Measurements from ENCODE around the gene GFOD1. TPM values are rescaled to one million over a fixed set of nuclear protein-coding genes. Genes with fewer than 3 reads are reported as not detected.

GFOD1 gene
- total and polyA plus RNA-seq, 2 of the 4 experiments (the other 2 are of a cell fraction) = 1.8 to 3.4 TPM

DNA sequence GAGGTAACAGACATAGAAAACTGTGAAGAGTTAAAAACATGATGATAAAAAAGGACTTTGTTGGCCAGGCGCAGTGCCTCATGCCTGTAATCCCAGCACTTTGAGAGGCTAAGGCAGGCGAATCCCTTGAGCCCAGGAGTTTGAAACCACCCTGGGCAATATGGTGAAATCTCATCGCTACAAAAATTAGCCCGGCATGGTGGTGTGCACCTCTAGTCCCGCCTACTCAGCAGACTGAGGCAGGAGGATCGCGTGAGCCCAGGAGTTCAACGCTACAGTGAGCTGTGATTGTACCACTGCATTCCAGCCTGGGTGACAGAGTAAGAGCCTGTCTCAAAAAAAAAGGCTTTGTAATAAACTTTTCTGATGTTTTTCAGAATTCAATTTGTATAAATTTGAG lies 60.1 kb downstream of the GFOD1 start:
- peaks cover 14% of the 10 kb centered on the region for H3K9me1 ChIP-seq (ENCODE audit: insufficient read depth, low read length)
- TF ChIP-seq NFE2L2 (IDR thresholded peaks at IDR 0.05; ENCODE audit: low read depth, low read length) (no peak), SMC3 (IDR thresholded peaks at IDR 0.05; ENCODE audit: low read depth, low read length) (no peak), RCOR1 (IDR thresholded peaks at IDR 0.05; ENCODE audit: insufficient replicate concordance, low read length) (no peak), FOS (IDR thresholded peaks at IDR 0.05; ENCODE audit: low read depth, low read length) (no peak), MAFK (IDR thresholded peaks at IDR 0.05; ENCODE audit: low read depth, low read length) (no peak)
- TF ChIP-seq, protein P1, sequence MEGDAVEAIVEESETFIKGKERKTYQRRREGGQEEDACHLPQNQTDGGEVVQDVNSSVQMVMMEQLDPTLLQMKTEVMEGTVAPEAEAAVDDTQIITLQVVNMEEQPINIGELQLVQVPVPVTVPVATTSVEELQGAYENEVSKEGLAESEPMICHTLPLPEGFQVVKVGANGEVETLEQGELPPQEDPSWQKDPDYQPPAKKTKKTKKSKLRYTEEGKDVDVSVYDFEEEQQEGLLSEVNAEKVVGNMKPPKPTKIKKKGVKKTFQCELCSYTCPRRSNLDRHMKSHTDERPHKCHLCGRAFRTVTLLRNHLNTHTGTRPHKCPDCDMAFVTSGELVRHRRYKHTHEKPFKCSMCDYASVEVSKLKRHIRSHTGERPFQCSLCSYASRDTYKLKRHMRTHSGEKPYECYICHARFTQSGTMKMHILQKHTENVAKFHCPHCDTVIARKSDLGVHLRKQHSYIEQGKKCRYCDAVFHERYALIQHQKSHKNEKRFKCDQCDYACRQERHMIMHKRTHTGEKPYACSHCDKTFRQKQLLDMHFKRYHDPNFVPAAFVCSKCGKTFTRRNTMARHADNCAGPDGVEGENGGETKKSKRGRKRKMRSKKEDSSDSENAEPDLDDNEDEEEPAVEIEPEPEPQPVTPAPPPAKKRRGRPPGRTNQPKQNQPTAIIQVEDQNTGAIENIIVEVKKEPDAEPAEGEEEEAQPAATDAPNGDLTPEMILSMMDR (conservative IDR thresholded peaks at IDR 0.05; ENCODE audit: low read depth, low read length) = no peak
- no peak overlapping the region for H2BK20ac ChIP-seq (ENCODE audit: low read depth, low read length)
- H3K14ac ChIP-seq (replicated peaks; ENCODE audit: low read depth, low read length) = no peak overlapping the region
- no peaks in the 10 kb centered on the region for H3K9me3 ChIP-seq (ENCODE audit: control insufficient read depth, insufficient read depth, low read length)
- H3K79me1 ChIP-seq (ENCODE audit: low read depth in 1 of 2, low read length in 2 of 2) = peaks cover under 1 to 15% of the 10 kb centered on the region in 2 experiments; a peak in 2 of 4 replicates
- no peak overlapping the region for H3K9ac ChIP-seq (ENCODE audit: low read depth, low read length)
- no TSS peak for BruUV-seq (replicated peaks)
- H3K27me3 ChIP-seq (ENCODE audit: control insufficient read depth, insufficient read depth, low read length) = no peaks in the 10 kb centered on the region
- H3K56ac ChIP-seq (ENCODE audit: extremely low read depth, insufficient read depth, low read length) = no peak overlapping the region
- H4K91ac ChIP-seq (ENCODE audit: insufficient read depth, low read depth, low read length) = no peak overlapping the region
- DNase-seq (no peak), ATAC-seq (ENCODE audit: low read depth) (no peak)
- no peak overlapping the region for H2BK120ac ChIP-seq (ENCODE audit: low read depth, low read length)
- dilution Hi-C loops (cut with HindIII; ENCODE audit: low sequenced_read_pairs, unreplicated experiment) (no loop called here), in situ Hi-C loops (cut with MboI; ENCODE audit: low sequenced_read_pairs) (no loop called here), intact Hi-C loops (cut with micrococcal nuclease) (no loop called here)
- H2BK5ac ChIP-seq (ENCODE audit: low read depth, low read length, poor library complexity, severe bottlenecking) = no peak overlapping the region
- WGBS, 2 experiments (ENCODE audit: extremely low coverage in 2 of 2, insufficient read length in 1 of 2) = no CpG with 5 or more reads among the region's 8 CpGs
- peaks cover 13% of the 10 kb centered on the region for H3K4me1 ChIP-seq (ENCODE audit: control insufficient read depth, insufficient read depth, low read length)
- no peak overlapping the region for H3K18ac ChIP-seq (ENCODE audit: low read depth, low read length)
- H4K20me1 ChIP-seq (ENCODE audit: insufficient read depth, low read length) = no peaks in the 10 kb centered on the region
- H2AK5ac ChIP-seq (ENCODE audit: low read depth, low read length) = no peak overlapping the region
- H4K5ac ChIP-seq (ENCODE audit: low read depth, low read length) = no peak overlapping the region
- ChIA-PET POLR2A (ENCODE audit: unreplicated experiment) (no interaction called here), CTCF (no interaction called here)
- H3K4me2 ChIP-seq (ENCODE audit: low read depth, low read length) = no peak overlapping the region
- no peak overlapping the region for H3K4me3 ChIP-seq (ENCODE audit: insufficient read depth, low read depth, low read length)
- H3K4ac ChIP-seq (ENCODE audit: low read depth, low read length) = no peak overlapping the region
- no peak overlapping the region for H2BK15ac ChIP-seq (ENCODE audit: low read depth, low read length)
- H3K27ac ChIP-seq (ENCODE audit: insufficient read depth, low read length) = no peak overlapping the region
- H3K23ac ChIP-seq (ENCODE audit: low read depth, low read length) = no peak overlapping the region
- H2AFZ ChIP-seq (replicated peaks; ENCODE audit: low read length, poor library complexity) = no peak overlapping the region
- H2AK9ac ChIP-seq (replicated peaks; ENCODE audit: low read depth, low read length, poor library complexity) = no peak overlapping the region
- no peaks in the 10 kb centered on the region for H3K36me3 ChIP-seq (ENCODE audit: control insufficient read depth, insufficient read depth, low read length)
- no peak overlapping the region for H4K8ac ChIP-seq (ENCODE audit: low read depth in 2 of 2, low read length in 2 of 2)
